Ishikawa (cell line): Measurements from ENCODE around the gene DHRS7C.

Experiments used
- CREB1 ChIP-seq: IDR thresholded peaks from 2 replicates; pipeline ENCODE4 v1.6.1; 2012; ENCODE audit warnings: low read depth
- REST ChIP-seq: IDR thresholded peaks from 2 replicates; pipeline ENCODE4 v1.6.1; 2012; ENCODE audit warnings: low read depth, mild to moderate bottlenecking
- TAF1 ChIP-seq: IDR thresholded peaks from 2 replicates; pipeline ENCODE4 v1.6.1; 2012; ENCODE audit warnings: low read depth, mild to moderate bottlenecking

GRCh38 chr17:9828296-9829295 lies 37.2 kb upstream of the DHRS7C start:
- no peak for TF ChIP-seq CREB1
- TF ChIP-seq REST: no peak
- TF ChIP-seq TAF1: no peak
